Gastrocnemius medialis (tissue), 4 donors: ENCODE measurements around the gene UBAP1L.

Experiments used
- CTCF ChIP-seq, 5 experiments: fragments of 450-650 bp in 3 of 5; fragments of 200-600 bp in 2 of 5; sonication (generic) in 2 of 5; IDR thresholded peaks in 4 of 5; conservative IDR thresholded peaks in 1 of 5; 1 replicate in 4 of 5; 2 replicates in 1 of 5; pipeline ENCODE4 v1.5.1; 2016 to 2019; ENCODE audit warnings: antibody characterized with exemption in 5 of 5, mild to moderate bottlenecking in 3 of 5, moderate library complexity in 3 of 5
- POLR2A ChIP-seq, 2 donors: fragments of 450-650 bp; IDR thresholded peaks; one replicate each; pipeline ENCODE4 v1.6.1; 2017; ENCODE audit warnings: antibody characterized with exemption in 2 of 2, mild to moderate bottlenecking in 2 of 2, moderate library complexity in 2 of 2

- TF ChIP-seq CTCF (IDR thresholded peaks at IDR 0.05 in 4 of 5, conservative IDR thresholded peaks at IDR 0.05 in 1 of 5) (no peak), POLR2A (IDR thresholded peaks at IDR 0.05) (no peak)
Measured at GRCh38 chr15:65089206-65089824, 25.7 kb downstream of the UBAP1L start.
